Colonic mucosa (tissue), 4 donors: ENCODE results near the gene PPARG. TPM values are rescaled to one million over a fixed set of nuclear protein-coding genes. Genes with fewer than 3 reads are reported as not detected.
"Not testable (repeated sequence)": the region's sequence is repeated elsewhere in the genome, so short reads cannot be mapped to it uniquely, and the experiment has no call there.

Experiments used
- DNase-seq: peaks from one replicate; pipeline ENCODE4 v3.0.0-alpha.2; 2020
- H3K27ac ChIP-seq: fragments of 200-600 bp; one replicate; pipeline ENCODE4 v1.8.0; 2021
- H3K27me3 ChIP-seq: fragments of 200-600 bp; one replicate; pipeline ENCODE4 v1.8.0; 2021
- H3K36me3 ChIP-seq: fragments of 200-600 bp; one replicate; pipeline ENCODE4 v1.8.0; 2021
- H3K4me1 ChIP-seq: fragments of 200-600 bp; one replicate; pipeline ENCODE4 v1.8.0; 2021; ENCODE audit warnings: mild to moderate bottlenecking
- H3K4me3 ChIP-seq: fragments of 200-600 bp; one replicate; pipeline ENCODE4 v1.8.0; 2021
- H3K9ac ChIP-seq, 2 donors: one replicate each; pipeline ENCODE4 v1.7.0; 2013; ENCODE audit warnings: control low read depth in 2 of 2, low read depth in 2 of 2, low read length in 2 of 2
- H3K9me3 ChIP-seq: fragments of 200-600 bp; one replicate; pipeline ENCODE4 v1.8.0; 2021
- intact Hi-C: fragments of 100-400 bp; cut with DNase I; formaldehyde crosslinking; loops from one replicate; pipeline ENCODE4 v1.14.1; 2022
- total RNA-seq, 2 donors: library from RNA; stranded (reverse); fragmentation: NEBNext Ultra II Directional in 1 of 2; extraction: Animal tissue kit (Norgen Biotek cat#: 25700) in 1 of 2; gene quantifications; one replicate each; pipeline ENCODE4 v1.2.1, GENCODE V29; 2021
- TF ChIP-seq, protein P1 (sequence below): fragments of 200-600 bp; IDR thresholded peaks from one replicate; pipeline ENCODE4 v1.8.0; 2022; ENCODE audit warnings: antibody characterized with exemption, mild to moderate bottlenecking
- donor health status: healthy.
- donor health status: DM: no; HTN: no; CAD: no.
- donor health status: DM: no; HTN: no; CAD: no.

PPARG gene
- total RNA-seq, 2 donors from 2014 or later, result 85.2 to 169 TPM

GRCh38 chr3:12472796-12473195 is 183.9 kb downstream of the PPARG start:
- intact Hi-C loops, result no loop called here
- TF ChIP-seq, protein P1, sequence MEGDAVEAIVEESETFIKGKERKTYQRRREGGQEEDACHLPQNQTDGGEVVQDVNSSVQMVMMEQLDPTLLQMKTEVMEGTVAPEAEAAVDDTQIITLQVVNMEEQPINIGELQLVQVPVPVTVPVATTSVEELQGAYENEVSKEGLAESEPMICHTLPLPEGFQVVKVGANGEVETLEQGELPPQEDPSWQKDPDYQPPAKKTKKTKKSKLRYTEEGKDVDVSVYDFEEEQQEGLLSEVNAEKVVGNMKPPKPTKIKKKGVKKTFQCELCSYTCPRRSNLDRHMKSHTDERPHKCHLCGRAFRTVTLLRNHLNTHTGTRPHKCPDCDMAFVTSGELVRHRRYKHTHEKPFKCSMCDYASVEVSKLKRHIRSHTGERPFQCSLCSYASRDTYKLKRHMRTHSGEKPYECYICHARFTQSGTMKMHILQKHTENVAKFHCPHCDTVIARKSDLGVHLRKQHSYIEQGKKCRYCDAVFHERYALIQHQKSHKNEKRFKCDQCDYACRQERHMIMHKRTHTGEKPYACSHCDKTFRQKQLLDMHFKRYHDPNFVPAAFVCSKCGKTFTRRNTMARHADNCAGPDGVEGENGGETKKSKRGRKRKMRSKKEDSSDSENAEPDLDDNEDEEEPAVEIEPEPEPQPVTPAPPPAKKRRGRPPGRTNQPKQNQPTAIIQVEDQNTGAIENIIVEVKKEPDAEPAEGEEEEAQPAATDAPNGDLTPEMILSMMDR, result no peak

GRCh38 chr3:12473511-12473910 is 184.6 kb downstream of the PPARG start:
- DNase-seq, result no peak
- H3K4me3 ChIP-seq, result no peak overlapping the region
- H3K9me3 ChIP-seq, result no peaks in the 10 kb centered on the region
- no peaks in the 10 kb centered on the region for H3K27me3 ChIP-seq
- no peak overlapping the region for H3K9ac ChIP-seq
- H3K27ac ChIP-seq, result no peak overlapping the region
- peaks cover 9% of the 10 kb centered on the region for H3K4me1 ChIP-seq
- intact Hi-C loops, result no loop called here
- TF ChIP-seq, protein P1, result no peak
- H3K36me3 ChIP-seq, result no peaks in the 10 kb centered on the region

More at GRCh38 chr3:12472796-12473195, 183.9 kb downstream of the PPARG start:
- no peak for DNase-seq
- Histone ChIP-seq H3K4me1 (peaks cover 9% of the 10 kb centered on the region), H3K9me3 (no peaks in the 10 kb centered on the region), H3K27me3 (no peaks in the 10 kb centered on the region), H3K9ac (no peak overlapping the region), H3K36me3 (no peaks in the 10 kb centered on the region), H3K27ac (no peak overlapping the region), H3K4me3 (no peak overlapping the region)

- H3K4me3 ChIP-seq, result no peak overlapping the region
- no peaks in the 10 kb centered on the region for H3K36me3 ChIP-seq
- H3K27me3 ChIP-seq, result no peaks in the 10 kb centered on the region
- H3K9ac ChIP-seq, result peak overlapping the region in 1 of 2 donors; percentile 5
- H3K27ac ChIP-seq, result no peak overlapping the region
- no peaks in the 10 kb centered on the region for H3K9me3 ChIP-seq
- no peak for DNase-seq
- TF ChIP-seq, protein P1, result no peak
- intact Hi-C loops, result no loop called here
- peaks cover 9% of the 10 kb centered on the region for H3K4me1 ChIP-seq
These were observed 187.5 kb downstream of the PPARG start for GRCh38 chr3:12476238-12476897.

- H3K9ac ChIP-seq, result no peak overlapping the region
- TF ChIP-seq, protein P1, result no peak
- no peak overlapping the region for H3K27ac ChIP-seq
- no peaks in the 10 kb centered on the region for H3K27me3 ChIP-seq
- H3K9me3 ChIP-seq, result no peaks in the 10 kb centered on the region
- DNase-seq, result peak; percentile 59
- no peak overlapping the region for H3K4me3 ChIP-seq
- intact Hi-C loops, result no loop called here
- H3K36me3 ChIP-seq, result no peaks in the 10 kb centered on the region
- peaks cover 9% of the 10 kb centered on the region for H3K4me1 ChIP-seq
These were observed 188.4 kb downstream of the PPARG start for GRCh38 chr3:12477256-12477655.

GRCh38 chr3:12478326-12478725 is 189.5 kb downstream of the PPARG start:
- no peak for DNase-seq
- Histone ChIP-seq H3K27me3 (no peaks in the 10 kb centered on the region), H3K4me1 (peaks cover 15% of the 10 kb centered on the region), H3K27ac (no peak overlapping the region), H3K36me3 (no peaks in the 10 kb centered on the region), H3K9me3 (no peaks in the 10 kb centered on the region), H3K9ac (no peak overlapping the region), H3K4me3 (no peak overlapping the region)
- TF ChIP-seq, protein P1, result no peak
- intact Hi-C loops, result no loop called here

DNA sequence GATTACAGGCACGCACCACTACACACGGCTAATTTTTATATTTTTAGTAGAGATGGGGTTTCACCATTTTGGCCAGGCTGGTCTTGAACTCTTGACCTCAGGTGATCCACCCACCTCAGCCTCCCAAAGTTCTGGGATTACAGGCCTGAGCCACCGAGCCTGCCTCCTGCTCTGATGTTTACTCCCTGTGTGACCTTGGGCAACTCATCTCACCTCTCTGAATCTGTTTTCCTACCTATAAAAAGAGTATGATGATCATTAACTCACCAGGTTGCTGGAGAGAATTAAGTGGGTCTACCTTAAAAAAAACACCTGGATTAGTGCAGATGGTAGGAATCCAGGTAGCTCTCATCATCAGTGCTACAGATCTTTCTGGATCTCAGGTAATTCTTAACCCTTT is 190.3 kb downstream of the PPARG start:
- intact Hi-C loops, H3K9me3 ChIP-seq, H3K36me3 ChIP-seq, H3K4me3 ChIP-seq, DNase-seq, H3K27me3 ChIP-seq: not testable (repeated sequence)
- Histone ChIP-seq H3K9ac (peak overlapping the region in 1 of 2 donors; percentile 29), H3K27ac (peak overlapping the region; percentile 75), H3K4me1 (peaks cover 20% of the 10 kb centered on the region)
